ENCODE measurements around the gene DUSP16.

DUSP16 gene

GRCh38 chr12:12491606-12492005, 71.1 kb downstream of the DUSP16 start:
- Histone ChIP-seq H3K4me1 (ENCODE audit: control insufficient read depth, insufficient read depth, low read length) (peaks cover 5% of the 10 kb centered on the region; the same call in 1 of the 2 replicates), H3K4me3 (ENCODE audit: low read depth, low read length) (no peak overlapping the region), H3K27me3 (ENCODE audit: control insufficient read depth, insufficient read depth, low read length) (no peaks in the 10 kb centered on the region), H3K36me3 (ENCODE audit: control insufficient read depth, insufficient read depth, low read length) (peaks cover 33% of the 10 kb centered on the region), H3K9me3 (ENCODE audit: control insufficient read depth, insufficient read depth, low read depth, low read length) (no peaks in the 10 kb centered on the region), H3K9ac (ENCODE audit: low read length) (no peak overlapping the region), H3K27ac (ENCODE audit: low read depth, low read length) (no peak overlapping the region)

GRCh38 chr12:12488823-12489550, 73.7 kb downstream of the DUSP16 start:
- H3K27ac ChIP-seq (ENCODE audit: low read depth, low read length), result no peak overlapping the region
- H3K9me3 ChIP-seq (ENCODE audit: control insufficient read depth, insufficient read depth, low read depth, low read length), result no peaks in the 10 kb centered on the region
- no peak overlapping the region for H3K4me3 ChIP-seq (ENCODE audit: low read depth, low read length)
- no peaks in the 10 kb centered on the region for H3K27me3 ChIP-seq (ENCODE audit: control insufficient read depth, insufficient read depth, low read length)
- peaks cover 45% of the 10 kb centered on the region for H3K36me3 ChIP-seq (ENCODE audit: control insufficient read depth, insufficient read depth, low read length)
- H3K9ac ChIP-seq (ENCODE audit: low read length), result no peak overlapping the region
- H3K4me1 ChIP-seq (ENCODE audit: control insufficient read depth, insufficient read depth, low read length), result no peaks in the 10 kb centered on the region

- no peaks in the 10 kb centered on the region for H3K27me3 ChIP-seq (ENCODE audit: control insufficient read depth, insufficient read depth, low read length)
- no peak overlapping the region for H3K4me3 ChIP-seq (ENCODE audit: low read depth, low read length)
- no peak overlapping the region for H3K27ac ChIP-seq (ENCODE audit: low read depth, low read length)
- H3K36me3 ChIP-seq (ENCODE audit: control insufficient read depth, insufficient read depth, low read length), result peaks cover 46% of the 10 kb centered on the region
- H3K4me1 ChIP-seq (ENCODE audit: control insufficient read depth, insufficient read depth, low read length), result no peaks in the 10 kb centered on the region
- no peaks in the 10 kb centered on the region for H3K9me3 ChIP-seq (ENCODE audit: control insufficient read depth, insufficient read depth, low read depth, low read length)
- no peak overlapping the region for H3K9ac ChIP-seq (ENCODE audit: low read length)
Measured at GRCh38 chr12:12488296-12488695, 74.4 kb downstream of the DUSP16 start.

- Histone ChIP-seq H3K27me3 (ENCODE audit: control insufficient read depth, insufficient read depth, low read length) (no peaks in the 10 kb centered on the region), H3K4me3 (ENCODE audit: low read depth, low read length) (no peak overlapping the region), H3K36me3 (ENCODE audit: control insufficient read depth, insufficient read depth, low read length) (peaks cover 51% of the 10 kb centered on the region), H3K4me1 (ENCODE audit: control insufficient read depth, insufficient read depth, low read length) (no peaks in the 10 kb centered on the region), H3K9me3 (ENCODE audit: control insufficient read depth, insufficient read depth, low read depth, low read length) (no peaks in the 10 kb centered on the region), H3K9ac (ENCODE audit: low read length) (no peak overlapping the region), H3K27ac (ENCODE audit: low read depth, low read length) (no peak overlapping the region)
Measured at GRCh38 chr12:12487490-12487889, 75.2 kb downstream of the DUSP16 start.

GRCh38 chr12:12486661-12487240, 75.9 kb downstream of the DUSP16 start:
- Histone ChIP-seq H3K27ac (ENCODE audit: low read depth, low read length) (no peak overlapping the region), H3K4me3 (ENCODE audit: low read depth, low read length) (no peak overlapping the region), H3K27me3 (ENCODE audit: control insufficient read depth, insufficient read depth, low read length) (no peaks in the 10 kb centered on the region), H3K36me3 (ENCODE audit: control insufficient read depth, insufficient read depth, low read length) (peaks cover 50% of the 10 kb centered on the region), H3K9me3 (ENCODE audit: control insufficient read depth, insufficient read depth, low read depth, low read length) (no peaks in the 10 kb centered on the region), H3K9ac (ENCODE audit: low read length) (no peak overlapping the region), H3K4me1 (ENCODE audit: control insufficient read depth, insufficient read depth, low read length) (no peaks in the 10 kb centered on the region)

- Histone ChIP-seq H3K27ac (ENCODE audit: low read depth, low read length) (no peak overlapping the region), H3K4me1 (ENCODE audit: control insufficient read depth, insufficient read depth, low read length) (no peaks in the 10 kb centered on the region), H3K36me3 (ENCODE audit: control insufficient read depth, insufficient read depth, low read length) (peaks cover 63% of the 10 kb centered on the region)
Measured at GRCh38 chr12:12483438-12483837, 79.2 kb downstream of the DUSP16 start.

GRCh38 chr12:12482959-12483358, 79.7 kb downstream of the DUSP16 start:
- H3K4me1 ChIP-seq (ENCODE audit: control insufficient read depth, insufficient read depth, low read length), result no peaks in the 10 kb centered on the region
- no peak overlapping the region for H3K27ac ChIP-seq (ENCODE audit: low read depth, low read length)
- H3K9ac ChIP-seq (ENCODE audit: low read length), result no peak overlapping the region
- H3K36me3 ChIP-seq (ENCODE audit: control insufficient read depth, insufficient read depth, low read length), result peaks cover 58% of the 10 kb centered on the region
- H3K27me3 ChIP-seq (ENCODE audit: control insufficient read depth, insufficient read depth, low read length), result no peaks in the 10 kb centered on the region
- no peaks in the 10 kb centered on the region for H3K9me3 ChIP-seq (ENCODE audit: control insufficient read depth, insufficient read depth, low read depth, low read length)
- no peak overlapping the region for H3K4me3 ChIP-seq (ENCODE audit: low read depth, low read length)

More at GRCh38 chr12:12483438-12483837, 79.2 kb downstream of the DUSP16 start:
- Histone ChIP-seq H3K27me3 (ENCODE audit: control insufficient read depth, insufficient read depth, low read length) (no peaks in the 10 kb centered on the region), H3K9ac (ENCODE audit: low read length) (no peak overlapping the region), H3K9me3 (ENCODE audit: control insufficient read depth, insufficient read depth, low read depth, low read length) (no peaks in the 10 kb centered on the region), H3K4me3 (ENCODE audit: low read depth, low read length) (no peak overlapping the region)

GRCh38 chr12:12482150-12482761, 80.4 kb downstream of the DUSP16 start:
- Histone ChIP-seq H3K9me3 (ENCODE audit: control insufficient read depth, insufficient read depth, low read depth, low read length) (no peaks in the 10 kb centered on the region), H3K4me3 (ENCODE audit: low read depth, low read length) (no peak overlapping the region), H3K4me1 (ENCODE audit: control insufficient read depth, insufficient read depth, low read length) (no peaks in the 10 kb centered on the region), H3K27ac (ENCODE audit: low read depth, low read length) (no peak overlapping the region), H3K9ac (ENCODE audit: low read length) (no peak overlapping the region), H3K27me3 (ENCODE audit: control insufficient read depth, insufficient read depth, low read length) (no peaks in the 10 kb centered on the region), H3K36me3 (ENCODE audit: control insufficient read depth, insufficient read depth, low read length) (peaks cover 60% of the 10 kb centered on the region)

GRCh38 chr12:12481631-12482030, 81.0 kb downstream of the DUSP16 start:
- peaks cover 61% of the 10 kb centered on the region for H3K36me3 ChIP-seq (ENCODE audit: control insufficient read depth, insufficient read depth, low read length)
- no peaks in the 10 kb centered on the region for H3K9me3 ChIP-seq (ENCODE audit: control insufficient read depth, insufficient read depth, low read depth, low read length)
- H3K4me1 ChIP-seq (ENCODE audit: control insufficient read depth, insufficient read depth, low read length), result no peaks in the 10 kb centered on the region
- H3K9ac ChIP-seq (ENCODE audit: low read length), result no peak overlapping the region
- no peak overlapping the region for H3K4me3 ChIP-seq (ENCODE audit: low read depth, low read length)
- H3K27me3 ChIP-seq (ENCODE audit: control insufficient read depth, insufficient read depth, low read length), result no peaks in the 10 kb centered on the region
- no peak overlapping the region for H3K27ac ChIP-seq (ENCODE audit: low read depth, low read length)

- Histone ChIP-seq H3K4me3 (ENCODE audit: low read depth, low read length) (no peak overlapping the region), H3K36me3 (ENCODE audit: control insufficient read depth, insufficient read depth, low read length) (peaks cover 61% of the 10 kb centered on the region), H3K4me1 (ENCODE audit: control insufficient read depth, insufficient read depth, low read length) (peaks cover 4% of the 10 kb centered on the region; the same call in 1 of the 2 replicates), H3K9ac (ENCODE audit: low read length) (no peak overlapping the region), H3K9me3 (ENCODE audit: control insufficient read depth, insufficient read depth, low read depth, low read length) (no peaks in the 10 kb centered on the region), H3K27me3 (ENCODE audit: control insufficient read depth, insufficient read depth, low read length) (no peaks in the 10 kb centered on the region), H3K27ac (ENCODE audit: low read depth, low read length) (no peak overlapping the region)
Measured at GRCh38 chr12:12480074-12480473, 82.6 kb downstream of the DUSP16 start.

- Histone ChIP-seq H3K36me3 (ENCODE audit: control insufficient read depth, insufficient read depth, low read length) (peaks cover 63% of the 10 kb centered on the region), H3K9ac (ENCODE audit: low read length) (no peak overlapping the region), H3K9me3 (ENCODE audit: control insufficient read depth, insufficient read depth, low read depth, low read length) (no peaks in the 10 kb centered on the region), H3K27ac (ENCODE audit: low read depth, low read length) (no peak overlapping the region), H3K4me1 (ENCODE audit: control insufficient read depth, insufficient read depth, low read length) (peaks cover 11% of the 10 kb centered on the region), H3K27me3 (ENCODE audit: control insufficient read depth, insufficient read depth, low read length) (no peaks in the 10 kb centered on the region), H3K4me3 (ENCODE audit: low read depth, low read length) (no peak overlapping the region)
Measured at GRCh38 chr12:12477532-12477890, 85.2 kb downstream of the DUSP16 start.

Measured in HUES6 (cell line).